Type B pancreatic cell (in vitro differentiated cells): ENCODE data around the gene UGT2A2. TPM values are rescaled to one million over a fixed set of nuclear protein-coding genes. Genes with fewer than 3 reads are reported as not detected.

Source experiments
- DNase-seq: peaks from one replicate; pipeline ENCODE4 v3.0.0; 2021; ENCODE audit warnings: mixed read lengths; ENCODE audit not compliant: unreplicated experiment; ENCODE audit errors: extremely low spot score
- H3K27ac Mint-ChIP-seq: 2 replicates; pipeline ENCODE4 v1.8.0; 2021; ENCODE audit warnings: mild to moderate bottlenecking, mixed read lengths
- H3K27me3 Mint-ChIP-seq: 2 replicates; pipeline ENCODE4 v1.8.0; 2021; ENCODE audit warnings: mixed read lengths
- H3K36me3 Mint-ChIP-seq: 2 replicates; pipeline ENCODE4 v1.8.0; 2021; ENCODE audit warnings: mixed read lengths
- H3K4me1 Mint-ChIP-seq: one replicate; pipeline ENCODE4 v1.8.0; 2021; ENCODE audit warnings: mixed read lengths; ENCODE audit not compliant: unreplicated experiment
- H3K4me3 Mint-ChIP-seq: 2 replicates; pipeline ENCODE4 v1.8.0; 2021; ENCODE audit warnings: mild to moderate bottlenecking, mixed read lengths
- H3K9me3 Mint-ChIP-seq: 2 replicates; pipeline ENCODE4 v1.8.0; 2021; ENCODE audit warnings: mixed read lengths
- total RNA-seq: library from RNA; stranded (reverse); gene quantifications from 2 replicates; pipeline ENCODE4 v1.2.1, GENCODE V29; 2021; ENCODE audit warnings: low replicate concordance
- TF ChIP-seq, protein P1 (sequence below): fragments of 200-600 bp; sonication (generic); conservative IDR thresholded peaks from 2 replicates; pipeline ENCODE4 v1.5.0; 2021; ENCODE audit warnings: antibody characterized with exemption, mild to moderate bottlenecking

The UGT2A2 gene
- total RNA-seq, 1 donor from 2014 or later = not detected

DNA sequence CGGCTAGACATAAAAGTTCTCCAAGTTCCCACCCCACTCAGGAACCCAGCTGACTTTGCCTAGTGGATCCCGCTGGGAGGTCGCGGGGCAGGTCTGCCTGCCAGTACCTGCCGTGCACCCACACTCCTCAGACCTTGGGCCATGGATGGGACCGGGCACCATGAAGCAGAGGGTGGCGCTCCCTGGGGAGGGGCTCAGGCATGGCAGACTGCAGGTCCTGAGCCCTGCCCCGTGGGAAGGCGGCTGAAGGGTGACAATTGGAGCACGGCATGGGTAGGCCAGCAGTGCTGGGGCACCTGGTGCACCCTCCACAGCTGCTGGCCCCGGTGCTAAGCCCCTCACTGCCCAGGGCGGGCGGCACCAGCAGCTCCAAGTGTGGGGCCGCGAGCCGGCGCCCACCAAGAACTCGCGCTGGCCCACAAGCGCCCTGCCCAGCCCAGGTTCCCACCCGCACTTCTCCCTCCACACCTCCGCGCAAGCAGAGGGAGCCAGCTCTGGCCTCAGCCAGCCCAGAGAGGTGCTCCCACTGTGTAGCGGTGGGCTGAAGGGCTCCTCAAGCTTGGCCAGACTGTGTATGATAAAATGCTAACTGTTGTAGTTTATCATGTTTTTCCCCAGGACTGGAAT, 63.1 kb downstream of the UGT2A2 start:
- no peaks in the 10 kb centered on the region for H3K4me1 Mint-ChIP-seq
- no peaks in the 10 kb centered on the region for H3K9me3 Mint-ChIP-seq
- TF ChIP-seq, protein P1, sequence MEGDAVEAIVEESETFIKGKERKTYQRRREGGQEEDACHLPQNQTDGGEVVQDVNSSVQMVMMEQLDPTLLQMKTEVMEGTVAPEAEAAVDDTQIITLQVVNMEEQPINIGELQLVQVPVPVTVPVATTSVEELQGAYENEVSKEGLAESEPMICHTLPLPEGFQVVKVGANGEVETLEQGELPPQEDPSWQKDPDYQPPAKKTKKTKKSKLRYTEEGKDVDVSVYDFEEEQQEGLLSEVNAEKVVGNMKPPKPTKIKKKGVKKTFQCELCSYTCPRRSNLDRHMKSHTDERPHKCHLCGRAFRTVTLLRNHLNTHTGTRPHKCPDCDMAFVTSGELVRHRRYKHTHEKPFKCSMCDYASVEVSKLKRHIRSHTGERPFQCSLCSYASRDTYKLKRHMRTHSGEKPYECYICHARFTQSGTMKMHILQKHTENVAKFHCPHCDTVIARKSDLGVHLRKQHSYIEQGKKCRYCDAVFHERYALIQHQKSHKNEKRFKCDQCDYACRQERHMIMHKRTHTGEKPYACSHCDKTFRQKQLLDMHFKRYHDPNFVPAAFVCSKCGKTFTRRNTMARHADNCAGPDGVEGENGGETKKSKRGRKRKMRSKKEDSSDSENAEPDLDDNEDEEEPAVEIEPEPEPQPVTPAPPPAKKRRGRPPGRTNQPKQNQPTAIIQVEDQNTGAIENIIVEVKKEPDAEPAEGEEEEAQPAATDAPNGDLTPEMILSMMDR = no peak
- no peak for DNase-seq
- H3K27me3 Mint-ChIP-seq = no peaks in the 10 kb centered on the region
- H3K4me3 Mint-ChIP-seq = no peak overlapping the region
- H3K36me3 Mint-ChIP-seq = no peaks in the 10 kb centered on the region
- H3K27ac Mint-ChIP-seq = no peak overlapping the region

DNA sequence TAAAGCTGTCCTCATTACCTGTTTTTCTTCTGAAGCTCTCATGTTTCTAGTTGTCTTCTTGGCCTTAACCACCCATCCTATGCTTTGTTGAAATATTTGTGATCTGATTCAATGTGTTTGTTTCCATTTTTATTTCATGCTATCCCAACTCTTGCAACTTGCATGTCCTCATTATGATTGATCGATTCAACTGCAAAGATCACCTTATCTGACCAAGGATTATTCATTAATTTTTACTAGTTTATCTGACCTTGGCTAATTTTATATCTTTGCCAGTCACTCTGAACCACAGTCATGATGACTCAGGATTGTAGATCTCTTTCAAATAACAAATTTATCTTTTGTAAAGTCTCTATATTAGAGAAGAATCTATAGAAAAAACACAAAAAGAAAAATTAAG, 70.7 kb downstream of the UGT2A2 start:
- Mint-ChIP-seq H3K4me3 (no peak overlapping the region), H3K27ac (no peak overlapping the region), H3K9me3 (no peaks in the 10 kb centered on the region), H3K36me3 (no peaks in the 10 kb centered on the region), H3K27me3 (no peaks in the 10 kb centered on the region), H3K4me1 (no peaks in the 10 kb centered on the region)
- TF ChIP-seq, protein P1 = no peak
- DNase-seq = no peak

DNA sequence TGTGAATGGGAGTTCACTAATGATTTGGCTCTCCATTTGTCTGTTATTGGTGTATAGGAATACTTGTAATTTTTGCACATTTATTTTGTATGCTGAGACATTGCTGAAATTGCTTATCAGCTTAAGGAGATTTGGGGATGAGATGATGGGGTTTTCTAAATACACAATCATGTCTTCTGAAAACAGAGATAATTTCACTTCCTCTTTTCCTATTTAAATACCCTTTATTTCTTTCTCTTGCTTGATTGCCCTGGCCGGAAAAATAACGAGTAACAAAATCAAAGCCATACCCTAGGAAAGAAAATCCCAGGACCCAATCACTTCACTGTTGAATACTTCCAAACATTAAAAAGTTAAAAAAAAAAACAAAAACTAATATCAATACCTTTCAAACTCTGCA, 76.0 kb downstream of the UGT2A2 start:
- Mint-ChIP-seq H3K36me3 (no peaks in the 10 kb centered on the region), H3K4me1 (no peaks in the 10 kb centered on the region), H3K27me3 (no peaks in the 10 kb centered on the region), H3K27ac (no peak overlapping the region), H3K4me3 (no peak overlapping the region), H3K9me3 (no peaks in the 10 kb centered on the region)
- no peak for DNase-seq
- TF ChIP-seq, protein P1 = no peak

DNA sequence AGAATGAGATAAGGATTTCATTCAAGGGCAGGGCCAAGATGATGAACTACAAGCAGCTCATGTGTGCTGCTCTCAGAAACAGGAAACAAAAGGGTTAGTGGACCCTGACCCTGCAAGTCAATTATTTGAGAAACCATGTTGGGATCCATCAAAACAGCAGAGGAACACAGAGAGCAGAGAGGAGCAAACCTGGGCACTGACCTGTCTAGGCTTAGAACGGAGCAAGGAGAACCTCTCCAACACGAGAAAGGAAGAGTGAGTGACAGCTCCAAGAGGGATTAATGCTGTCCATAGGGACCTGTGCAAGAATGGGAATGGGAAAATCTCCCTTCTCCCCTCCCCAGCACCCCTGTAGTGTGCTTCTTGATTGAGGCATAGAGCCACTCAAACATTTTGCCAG, 89.8 kb downstream of the UGT2A2 start:
- no peaks in the 10 kb centered on the region for H3K4me1 Mint-ChIP-seq
- TF ChIP-seq, protein P1 = no peak
- H3K36me3 Mint-ChIP-seq = no peaks in the 10 kb centered on the region
- DNase-seq = no peak
- H3K27ac Mint-ChIP-seq = no peak overlapping the region
- H3K4me3 Mint-ChIP-seq = no peak overlapping the region
- H3K9me3 Mint-ChIP-seq = no peaks in the 10 kb centered on the region
- H3K27me3 Mint-ChIP-seq = no peaks in the 10 kb centered on the region

DNA sequence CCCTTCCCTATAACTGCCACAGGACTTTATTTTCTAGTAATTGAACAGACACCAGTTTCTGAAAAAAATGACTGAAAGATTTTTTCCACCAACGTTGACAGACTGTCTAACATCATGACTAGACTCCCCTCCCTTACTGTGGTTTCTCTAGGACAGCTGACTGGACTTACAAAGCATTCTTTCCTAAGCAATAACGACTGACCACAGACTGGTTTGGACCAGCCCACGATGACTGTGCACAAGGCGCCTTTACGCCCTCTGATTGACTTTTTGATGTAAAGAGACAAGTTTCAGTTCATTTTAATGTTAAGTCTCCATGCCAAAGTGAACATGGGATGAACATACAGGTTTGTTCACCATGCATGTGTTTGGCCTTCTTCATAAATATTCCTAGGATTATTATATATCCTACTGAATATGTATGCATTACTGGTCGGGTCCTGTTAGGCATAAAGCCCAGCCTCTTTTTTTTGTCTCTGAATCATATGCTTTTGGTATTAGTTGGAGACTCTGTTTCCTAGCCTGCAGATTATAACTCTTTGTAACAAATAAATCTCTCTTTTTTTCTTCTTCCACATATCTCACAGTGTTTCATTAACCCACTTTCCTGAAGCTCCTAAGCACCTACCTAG, 93.2 kb downstream of the UGT2A2 start:
- TF ChIP-seq, protein P1 = no peak
- no peak for DNase-seq
- no peaks in the 10 kb centered on the region for H3K36me3 Mint-ChIP-seq
- H3K27me3 Mint-ChIP-seq = no peaks in the 10 kb centered on the region
- no peak overlapping the region for H3K4me3 Mint-ChIP-seq
- H3K4me1 Mint-ChIP-seq = no peaks in the 10 kb centered on the region
- H3K27ac Mint-ChIP-seq = no peak overlapping the region
- H3K9me3 Mint-ChIP-seq = no peaks in the 10 kb centered on the region

Other genes starting within 250 kb of the UGT2A2 start
- 0.31 and 0.51 TPM in 2 replicates for gene UGT2B4, start 143.7 kb downstream of the UGT2A2 start, total RNA-seq
- gene UGT2A1, start 13.6 kb upstream of the UGT2A2 start, total RNA-seq = not detected in 2 replicates
- gene SULT1B1, start 121.0 kb upstream of the UGT2A2 start, total RNA-seq = 2.5 and 4.4 TPM in 2 replicates
- 64.9 and 80.7 TPM in 2 replicates for gene SULT1E1, start 220.5 kb upstream of the UGT2A2 start, total RNA-seq